ENCODE measurements around the gene RCBTB2.

GRCh38 chr13:48570216-48570828 lies 37.4 kb upstream of the RCBTB2 start:
- TF ChIP-seq REST (IDR thresholded peaks at IDR 0.05) (no peak), CTCF (IDR thresholded peaks at IDR 0.05; ENCODE audit: low read depth, low read length, missing input control) (no peak), MAX (IDR thresholded peaks at IDR 0.05) (no peak), ATF3 (IDR thresholded peaks at IDR 0.05) (no peak), ZBTB33 (IDR thresholded peaks at IDR 0.05) (no peak), TAF1 (conservative IDR thresholded peaks at IDR 0.05) (no peak), RAD21 (IDR thresholded peaks at IDR 0.05) (no peak)
